HG03460 (cell line): Measurements from ENCODE around the gene ZRANB1.

ENCODE experiments used
- ATAC-seq: cut with Tn5 transposase; IDR thresholded peaks from one replicate; pipeline ENCODE4 v1.9.1; 2021; ENCODE audit not compliant: unreplicated experiment

ZRANB1 gene

GRCh38 chr10:125033146-125033924 lies 91.4 kb downstream of the ZRANB1 start:
- ATAC-seq = no peak

- ATAC-seq = no peak
These were observed 92.8 kb downstream of the ZRANB1 start for GRCh38 chr10:125034675-125035074.

- ATAC-seq = no peak
These were observed 93.2 kb downstream of the ZRANB1 start for GRCh38 chr10:125035136-125035535.

GRCh38 chr10:125035588-125036295 lies 93.8 kb downstream of the ZRANB1 start:
- no peak for ATAC-seq

GRCh38 chr10:125037145-125037877 lies 95.4 kb downstream of the ZRANB1 start:
- ATAC-seq = no peak
